H7 (cell line): ENCODE results near the gene GAS2. TPM values are rescaled to one million over a fixed set of nuclear protein-coding genes. Genes with fewer than 3 reads are reported as not detected.

Source experiments
- DNase-seq: peaks from one replicate; pipeline ENCODE4 v3.0.0; 2012
- H3K27me3 ChIP-seq: 2 replicates; pipeline ENCODE4 v1.6.0; 2011; ENCODE audit warnings: mild to moderate bottlenecking, low read length; ENCODE audit not compliant: control insufficient read depth, insufficient read depth
- H3K36me3 ChIP-seq: replicated peaks from 2 replicates; pipeline ENCODE4 v1.5.1; 2011; ENCODE audit warnings: low read length; ENCODE audit not compliant: control insufficient read depth, insufficient read depth
- H3K4me3 ChIP-seq: 2 replicates; pipeline ENCODE4 v1.5.1; 2011; ENCODE audit warnings: low read depth, mild to moderate bottlenecking, control low read depth, low read length, moderate library complexity; ENCODE audit not compliant: insufficient read depth
- total RNA-seq: library from RNA; depleted of rRNA; stranded (reverse); fragments of >200 nt; shearing (Covaris generic); gene quantifications from 2 replicates; pipeline ENCODE4 v1.2.3, GENCODE V29; 2014

Gene GAS2
- total RNA-seq, 1 experiment from 2014 or later: 2.0 TPM

DNA sequence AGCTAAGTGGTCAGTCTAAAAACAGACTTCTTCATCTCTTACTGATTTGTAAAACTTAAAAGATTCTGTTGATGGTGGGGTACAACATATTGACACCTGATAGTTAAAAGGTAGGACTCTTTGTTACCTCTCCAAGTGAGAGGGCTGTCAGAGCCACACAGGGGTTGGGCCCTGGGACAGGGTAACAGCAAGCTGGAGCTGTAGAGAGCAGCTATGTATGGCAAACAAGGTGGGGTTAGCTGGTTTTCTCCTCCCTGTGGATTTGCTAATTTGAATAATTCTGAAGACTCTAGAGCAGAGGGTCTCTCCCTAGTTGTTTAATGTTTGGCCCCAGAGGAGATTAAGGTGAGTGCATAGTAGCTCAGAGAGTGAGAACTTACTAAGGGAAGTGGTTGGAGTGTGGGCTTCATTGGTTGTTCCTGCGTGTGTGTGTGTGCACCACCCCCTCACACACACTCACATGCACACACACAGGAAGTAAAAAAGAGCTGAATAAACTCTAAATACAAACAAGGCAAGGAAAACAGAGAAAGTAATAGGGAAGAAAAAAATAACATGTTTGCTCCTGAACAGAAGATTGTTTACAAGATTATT is 9.2 kb upstream of the GAS2 start:
- Histone ChIP-seq H3K4me3 (no peak overlapping the region), H3K36me3 (no peaks in the 10 kb centered on the region), H3K27me3 (no peaks in the 10 kb centered on the region)
- DNase-seq: peak; percentile 9

DNA sequence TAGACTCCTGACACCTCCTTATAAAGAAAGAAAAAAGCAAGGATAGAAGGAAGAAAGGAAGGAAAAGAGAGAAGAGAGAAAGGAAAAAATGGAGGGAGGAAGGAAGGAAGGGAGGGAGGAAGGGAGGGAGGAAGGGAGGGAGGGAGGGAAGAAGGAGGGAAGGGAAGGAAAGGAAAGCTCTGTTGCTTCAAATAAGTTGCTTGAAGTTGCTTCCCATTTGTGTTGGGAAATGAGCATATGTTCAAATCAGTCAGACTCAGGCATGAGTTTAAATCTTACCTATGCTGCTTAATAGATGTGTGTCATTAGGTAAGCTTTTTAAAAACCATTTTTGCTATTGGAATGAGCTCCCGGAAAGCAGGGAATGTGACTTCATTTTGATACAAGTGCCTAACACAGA is 6.6 kb upstream of the GAS2 start:
- Histone ChIP-seq H3K4me3 (no peak overlapping the region), H3K36me3 (no peaks in the 10 kb centered on the region), H3K27me3 (no peaks in the 10 kb centered on the region)
- no peak for DNase-seq

DNA sequence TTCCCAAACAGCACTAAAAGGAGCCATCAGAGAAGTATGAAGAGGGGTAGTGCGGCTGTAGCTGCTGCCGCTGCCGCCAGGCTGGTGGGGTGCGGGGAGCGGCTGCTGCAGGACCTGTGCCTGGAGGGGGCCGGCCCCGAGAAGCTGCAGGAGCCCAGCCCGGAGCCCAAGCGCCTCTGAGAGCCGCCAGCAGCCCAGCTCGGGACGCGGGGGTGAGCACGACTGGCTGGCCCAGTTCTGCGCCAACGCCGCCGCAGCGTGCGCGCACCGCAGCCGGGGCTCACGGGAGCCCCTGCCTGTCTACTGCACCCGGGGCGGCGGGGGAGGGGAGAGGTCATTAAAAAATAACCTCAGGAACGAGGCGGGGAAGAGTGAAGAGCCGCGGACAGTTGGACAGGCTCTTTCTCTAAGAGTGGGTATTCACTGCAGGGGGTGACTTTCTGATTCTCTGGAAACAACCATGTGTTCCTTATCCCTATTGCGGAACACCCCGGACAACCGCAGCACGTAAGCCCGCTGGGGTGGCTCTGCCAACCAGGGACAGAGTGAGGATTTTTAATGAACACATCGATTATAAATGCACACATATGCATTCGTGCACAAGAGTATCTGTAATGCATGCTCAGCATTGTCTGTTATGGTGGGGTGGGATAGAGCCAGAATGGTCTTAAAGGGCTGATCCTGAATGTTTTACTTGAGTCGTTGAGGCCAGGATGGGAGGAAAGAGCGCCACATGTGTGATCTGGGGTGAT is 453 bp downstream of the GAS2 start:
- Histone ChIP-seq H3K27me3 (peaks cover 13% of the 10 kb centered on the region), H3K36me3 (no peaks in the 10 kb centered on the region), H3K4me3 (peak overlapping the region; percentile 51)
- DNase-seq: peak; percentile 76

DNA sequence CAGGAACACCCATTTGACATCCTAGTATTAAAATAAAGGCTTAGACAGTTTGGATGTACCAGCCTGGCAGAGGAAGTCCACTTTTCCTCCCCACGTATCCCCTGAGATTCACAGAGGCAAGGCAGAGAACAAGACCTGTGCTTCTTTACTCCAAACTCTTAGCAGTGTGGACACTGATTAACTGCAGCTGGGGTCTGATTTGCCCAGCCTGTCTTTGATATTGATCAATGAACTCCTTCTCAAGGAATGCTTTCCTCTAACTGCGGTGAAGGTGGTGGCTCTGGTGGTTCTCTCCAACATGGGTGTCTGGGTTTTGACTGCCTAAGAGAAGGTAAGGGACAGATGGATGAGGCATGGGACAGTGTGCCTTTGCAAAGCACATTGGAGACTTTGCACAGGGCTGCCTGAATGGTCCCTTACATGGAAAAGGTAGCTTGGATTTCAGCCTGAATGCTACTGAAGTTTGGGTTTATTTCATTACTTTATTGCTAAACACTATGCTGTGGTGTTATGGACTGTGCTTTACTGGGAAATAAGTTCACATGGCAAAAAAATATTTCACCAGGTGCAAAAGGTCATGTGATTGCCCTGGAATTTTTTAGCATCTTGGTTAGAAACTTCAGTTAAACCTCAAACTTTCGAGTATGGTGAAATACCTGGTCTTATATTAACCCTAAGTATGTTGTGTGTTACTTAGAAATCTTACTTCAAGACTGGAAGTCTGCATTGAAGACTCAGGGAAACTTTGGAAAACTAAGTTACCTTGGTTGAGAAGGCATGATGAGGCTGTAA is 1.8 kb downstream of the GAS2 start:
- H3K36me3 ChIP-seq: no peaks in the 10 kb centered on the region
- H3K27me3 ChIP-seq: peaks cover 13% of the 10 kb centered on the region
- no peak for DNase-seq
- H3K4me3 ChIP-seq: no peak overlapping the region

DNA sequence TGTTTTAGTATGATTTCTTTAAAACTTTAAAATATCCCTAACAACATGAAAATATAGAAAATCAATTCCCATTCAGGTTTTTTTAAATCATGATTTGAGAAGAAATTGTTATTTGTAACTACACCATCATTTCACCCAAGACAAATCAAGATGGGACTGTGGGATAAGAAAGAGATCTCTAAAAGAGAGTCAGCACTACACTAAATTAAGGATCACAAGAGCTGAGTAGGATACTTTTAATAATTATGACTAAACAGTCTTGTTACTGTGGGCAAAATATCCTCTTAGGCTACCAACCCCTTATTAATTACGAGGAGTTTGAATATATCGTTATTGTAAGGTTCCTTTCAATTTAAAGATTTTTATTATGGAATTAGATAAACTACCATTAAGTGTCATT is 3.0 kb downstream of the GAS2 start:
- no peak overlapping the region for H3K4me3 ChIP-seq
- no peak for DNase-seq
- peaks cover 13% of the 10 kb centered on the region for H3K27me3 ChIP-seq
- no peaks in the 10 kb centered on the region for H3K36me3 ChIP-seq

DNA sequence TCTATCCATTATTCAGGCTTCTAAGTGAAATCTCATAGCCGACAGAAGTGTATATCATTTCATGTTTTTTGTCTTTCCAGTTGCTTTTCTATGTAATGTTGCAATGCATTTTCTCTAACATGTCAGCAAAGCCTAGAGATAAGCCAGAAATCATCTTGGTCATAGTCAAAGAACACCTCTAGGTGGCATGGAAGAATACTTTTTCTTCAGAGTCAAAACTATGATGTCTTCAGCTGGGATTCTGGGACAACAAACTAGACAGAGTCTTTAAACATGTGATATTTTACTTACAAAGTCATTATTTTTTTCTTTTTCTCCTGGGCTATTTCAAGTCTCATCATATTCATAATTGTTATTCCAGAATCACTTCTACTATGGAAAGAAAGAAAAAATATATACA is 4.4 kb downstream of the GAS2 start:
- Histone ChIP-seq H3K36me3 (no peaks in the 10 kb centered on the region), H3K4me3 (no peak overlapping the region), H3K27me3 (peaks cover 9% of the 10 kb centered on the region)
- DNase-seq: peak; percentile 3

DNA sequence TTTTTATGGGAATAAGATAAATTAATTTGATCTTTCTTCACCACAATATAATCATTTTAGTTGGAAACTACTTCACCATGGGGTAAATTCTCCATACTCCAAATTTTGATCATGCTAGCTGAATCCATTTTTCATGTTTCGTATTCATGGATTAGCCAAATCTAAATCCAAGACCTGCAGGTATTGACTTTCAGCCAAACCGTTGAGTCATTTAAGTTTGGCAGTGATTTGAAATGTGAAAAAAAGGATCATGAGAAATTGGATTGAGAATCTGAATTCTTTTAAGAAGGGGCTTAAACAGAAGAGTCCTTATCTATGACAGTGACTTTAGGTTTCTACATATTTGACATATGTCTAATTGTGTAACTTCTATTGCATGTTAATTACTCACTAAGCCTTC is 5.3 kb downstream of the GAS2 start:
- no peak overlapping the region for H3K4me3 ChIP-seq
- DNase-seq: no peak
- no peaks in the 10 kb centered on the region for H3K36me3 ChIP-seq
- peaks cover 5% of the 10 kb centered on the region for H3K27me3 ChIP-seq

DNA sequence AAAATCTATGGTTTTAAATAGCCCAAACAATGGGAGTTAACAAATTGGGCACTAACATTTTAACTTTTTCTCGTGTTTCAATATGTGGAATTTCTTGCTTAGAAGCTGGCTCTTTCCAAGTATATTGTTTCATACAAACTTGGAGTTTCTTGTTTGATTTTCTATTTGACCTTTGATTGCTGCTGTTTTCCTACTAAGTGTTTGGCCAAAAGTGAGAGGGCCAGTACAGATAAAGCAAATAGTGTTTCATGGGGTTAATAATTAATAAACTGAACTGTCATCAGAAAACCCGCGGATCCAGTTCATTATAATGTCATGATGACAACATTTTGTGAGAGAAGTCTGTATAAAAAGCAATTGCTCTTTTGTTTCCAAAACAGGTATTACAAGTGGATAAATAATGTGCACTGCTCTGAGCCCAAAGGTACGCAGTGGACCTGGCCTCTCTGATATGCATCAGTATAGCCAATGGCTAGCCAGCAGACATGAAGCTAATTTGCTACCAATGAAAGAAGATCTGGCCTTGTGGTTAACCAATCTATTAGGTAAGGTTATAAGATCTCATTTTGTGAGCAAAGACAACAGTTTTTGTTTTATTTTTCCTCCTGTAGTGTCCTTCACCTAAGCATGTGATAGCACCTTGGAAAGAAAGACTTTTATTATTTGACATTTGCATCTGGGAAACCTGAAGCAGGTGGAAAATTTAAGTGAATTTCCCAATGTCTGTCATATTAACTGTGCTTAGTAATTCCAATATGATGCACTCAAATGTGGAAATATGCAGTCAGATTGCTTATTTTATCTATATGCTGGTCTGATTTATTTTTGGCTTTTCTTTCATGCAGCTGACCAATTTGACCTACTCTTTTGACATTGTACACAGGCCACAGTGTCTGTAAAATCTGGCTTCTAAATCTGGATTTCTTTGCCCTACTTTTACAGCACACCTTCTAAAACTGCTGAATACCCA is 8.3 kb downstream of the GAS2 start:
- no peaks in the 10 kb centered on the region for H3K36me3 ChIP-seq
- no peak overlapping the region for H3K4me3 ChIP-seq
- DNase-seq: no peak
- no peaks in the 10 kb centered on the region for H3K27me3 ChIP-seq

DNA sequence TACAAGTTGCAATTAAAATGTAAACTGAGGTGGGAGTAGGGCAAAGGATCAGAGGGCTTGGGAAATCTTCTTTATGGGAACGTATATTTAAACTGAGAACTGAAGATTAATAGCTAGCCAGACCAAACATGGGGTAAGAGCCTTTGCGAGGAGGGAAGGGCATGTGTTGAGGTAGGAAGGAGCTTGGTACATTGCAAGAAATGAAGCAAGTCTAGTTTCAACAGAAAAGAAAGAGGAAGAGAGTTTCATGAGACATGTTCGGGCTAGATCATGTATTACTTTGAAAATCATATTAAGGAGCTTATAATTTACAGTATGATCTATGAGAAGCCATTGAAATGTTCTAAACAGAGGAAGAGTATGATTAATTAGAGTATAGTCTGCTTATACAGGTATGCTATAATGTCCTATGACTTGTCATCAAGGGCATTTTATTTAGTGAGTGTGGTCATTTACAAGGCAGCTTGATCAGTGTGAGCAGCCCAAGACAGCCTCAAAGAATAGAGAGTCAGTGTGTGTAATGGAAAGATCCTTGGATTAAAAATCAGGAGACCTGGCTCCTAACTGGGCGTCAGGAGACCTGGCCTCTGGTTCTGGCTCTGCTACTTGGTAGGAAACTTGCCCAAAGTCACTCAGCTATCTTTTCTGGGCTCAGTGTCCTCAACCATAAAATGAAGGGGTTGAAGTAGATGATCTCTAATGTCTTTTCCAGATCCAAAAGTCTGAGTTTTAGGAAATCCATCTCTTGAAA is 10.9 kb downstream of the GAS2 start:
- Histone ChIP-seq H3K4me3 (no peak overlapping the region), H3K27me3 (no peaks in the 10 kb centered on the region), H3K36me3 (no peaks in the 10 kb centered on the region)
- DNase-seq: no peak

DNA sequence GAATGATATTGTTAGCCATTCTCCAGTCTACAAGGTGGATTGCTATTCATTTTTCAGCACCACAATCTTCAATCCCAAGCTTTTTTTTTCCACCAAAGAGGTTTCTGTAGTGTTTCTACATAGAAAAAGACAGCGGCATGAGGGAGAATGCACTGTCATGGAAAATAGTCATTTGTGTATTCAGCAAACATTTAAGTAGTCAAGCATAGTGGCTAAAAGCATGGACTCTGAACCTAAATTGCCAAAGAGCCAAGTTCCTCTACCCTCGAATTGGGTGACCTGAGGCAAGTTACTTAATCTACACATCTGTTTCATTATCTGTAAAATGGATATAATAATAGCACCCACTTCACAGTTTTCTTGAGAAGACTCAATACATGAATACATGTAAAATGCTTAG is 14.2 kb downstream of the GAS2 start:
- Histone ChIP-seq H3K4me3 (no peak overlapping the region), H3K27me3 (no peaks in the 10 kb centered on the region), H3K36me3 (no peaks in the 10 kb centered on the region)
- DNase-seq: no peak

DNA sequence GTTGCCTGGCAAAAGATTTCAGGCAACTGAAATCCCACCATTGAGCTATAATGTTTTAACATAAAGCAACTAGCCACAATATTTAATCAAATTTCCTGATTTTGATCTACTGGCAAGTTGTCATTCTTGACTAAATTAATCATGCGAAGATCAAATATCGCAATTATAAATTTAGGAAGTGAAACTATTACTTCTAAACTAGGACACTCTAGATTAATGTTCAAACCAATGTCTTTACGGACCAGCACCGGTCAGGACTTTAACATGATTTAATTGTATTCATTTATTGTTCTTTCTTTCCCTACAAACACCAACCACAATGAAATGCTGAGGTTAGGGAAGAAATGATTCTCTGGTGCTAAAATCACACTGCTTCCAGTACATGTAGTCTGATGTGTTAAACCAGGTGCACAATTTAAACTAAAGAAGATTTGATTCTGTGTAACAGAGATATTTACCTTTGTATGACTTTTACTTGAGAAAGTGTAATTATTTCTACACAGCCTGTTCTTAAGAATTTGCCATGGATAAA is 14.9 kb downstream of the GAS2 start:
- Histone ChIP-seq H3K36me3 (no peaks in the 10 kb centered on the region), H3K4me3 (no peak overlapping the region), H3K27me3 (no peaks in the 10 kb centered on the region)
- no peak for DNase-seq

DNA sequence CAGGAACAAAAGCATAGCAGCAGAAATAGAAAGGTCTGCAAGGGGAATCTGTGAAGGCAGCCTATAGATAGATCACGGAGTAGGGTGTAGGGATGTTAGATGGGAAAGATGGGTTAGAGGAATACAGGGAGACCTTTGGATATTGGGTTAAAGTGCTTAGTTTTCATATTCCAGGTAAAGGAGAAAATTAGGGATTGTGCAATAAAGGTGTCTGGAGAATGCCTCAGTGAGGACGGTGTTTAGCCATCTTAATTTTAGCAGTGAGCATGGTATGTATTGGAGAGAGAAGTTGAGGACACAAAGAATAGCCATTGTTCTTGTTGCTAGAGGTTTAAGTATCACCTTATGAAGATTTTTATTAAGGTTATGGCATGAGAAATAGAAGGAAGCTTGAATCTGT is 17.7 kb downstream of the GAS2 start:
- H3K4me3 ChIP-seq: no peak overlapping the region
- no peak for DNase-seq

DNA sequence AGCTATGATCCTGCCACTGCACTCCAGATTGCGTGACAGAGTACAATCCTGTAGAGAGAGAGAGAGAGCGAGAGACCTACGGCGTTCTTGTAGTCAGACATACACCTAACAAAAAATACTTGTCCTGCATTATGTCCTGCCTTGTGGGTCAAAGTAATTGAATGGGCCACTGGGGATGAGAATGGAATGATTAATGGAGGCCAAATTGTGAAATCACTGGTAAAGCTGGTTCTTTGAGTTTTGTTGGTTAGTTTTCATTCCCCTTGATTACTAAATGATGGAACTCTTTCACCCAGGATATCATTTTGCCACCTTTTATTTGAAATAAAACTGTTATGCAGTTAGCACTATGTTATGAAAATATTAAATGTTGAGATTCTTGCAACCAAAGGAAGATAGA is 18.7 kb downstream of the GAS2 start:
- Histone ChIP-seq H3K36me3 (no peaks in the 10 kb centered on the region), H3K27me3 (no peaks in the 10 kb centered on the region)

More for the DNA sequence above, 17.7 kb downstream of the GAS2 start:
- Histone ChIP-seq H3K36me3 (no peaks in the 10 kb centered on the region), H3K27me3 (no peaks in the 10 kb centered on the region)

More for the DNA sequence above, 18.7 kb downstream of the GAS2 start:
- H3K4me3 ChIP-seq: no peak overlapping the region
- DNase-seq: no peak
